DND-41 (cell line): ENCODE results near the gene PPP1CC.

Source experiments
- ATAC-seq: fragments of 200-7000 bp; cut with Tn5 transposase; 3 replicates; pipeline ENCODE4 v1.9.1; 2021; ENCODE audit warnings: low read depth; ENCODE audit not compliant: insufficient read depth
- DNase-seq: peaks from one replicate; pipeline ENCODE4 v3.0.0-alpha.2; 2020
- H2AFZ ChIP-seq: 2 replicates; pipeline ENCODE4 v1.6.0; 2012; ENCODE audit warnings: low read depth, low read length
- H3K27ac ChIP-seq: 2 replicates; pipeline ENCODE4 v1.5.1; 2012; ENCODE audit warnings: low read length, inconsistent platforms
- H3K27me3 ChIP-seq: fragments of 200-600 bp; sonication (generic); 2 replicates; pipeline ENCODE4 v1.6.0; 2012; ENCODE audit warnings: low read length, mild to moderate bottlenecking, inconsistent platforms; ENCODE audit not compliant: insufficient read depth, poor library complexity
- H3K36me3 ChIP-seq: 2 replicates; pipeline ENCODE4 v1.5.1; 2012; ENCODE audit warnings: low read length, inconsistent platforms; ENCODE audit not compliant: insufficient read depth
- H3K4me1 ChIP-seq: 2 replicates; pipeline ENCODE4 v1.5.1; 2012; ENCODE audit warnings: mild to moderate bottlenecking, low read length; ENCODE audit not compliant: insufficient read depth
- H3K4me2 ChIP-seq: 2 replicates; pipeline ENCODE4 v1.6.0; 2012; ENCODE audit warnings: mild to moderate bottlenecking, moderate library complexity, low read length, inconsistent platforms; ENCODE audit not compliant: insufficient read depth
- H3K4me3 ChIP-seq, 2 experiments: fragments of 200-600 bp in 1 of 2; shearing (Covaris generic) in 1 of 2; 2 replicates each; pipeline ENCODE4 v1.5.1; 2012 to 2016; ENCODE audit warnings: inconsistent platforms in 2 of 2, low read length in 2 of 2, mild to moderate bottlenecking in 2 of 2, low read depth in 1 of 2, moderate library complexity in 1 of 2
- H3K79me2 ChIP-seq: 2 replicates; pipeline ENCODE4 v1.6.0; 2012; ENCODE audit warnings: low read length, inconsistent platforms; ENCODE audit not compliant: insufficient read depth
- H3K9ac ChIP-seq: 2 replicates; pipeline ENCODE4 v1.6.0; 2012; ENCODE audit warnings: low read depth, mild to moderate bottlenecking, inconsistent platforms, low read length, moderate library complexity
- H3K9me3 ChIP-seq: 2 replicates; pipeline ENCODE4 v1.5.1; 2012; ENCODE audit warnings: low read length, moderate library complexity, mild to moderate bottlenecking, inconsistent platforms; ENCODE audit not compliant: insufficient read depth, severe bottlenecking
- H4K20me1 ChIP-seq: 2 replicates; pipeline ENCODE4 v1.6.0; 2012; ENCODE audit warnings: low read length; ENCODE audit not compliant: insufficient read depth
- CTCF ChIP-seq: IDR thresholded peaks from 2 replicates; pipeline ENCODE4 v1.5.1; 2012; ENCODE audit warnings: borderline replicate concordance, low read length, moderate library complexity, mild to moderate bottlenecking; ENCODE audit not compliant: poor library complexity, severe bottlenecking; ENCODE audit errors: extremely low read depth
- EZH2 ChIP-seq: IDR thresholded peaks from 3 replicates; pipeline ENCODE4 v1.6.1; 2012; ENCODE audit warnings: borderline replicate concordance, low read depth, mild to moderate bottlenecking, moderate library complexity, low read length, inconsistent platforms; ENCODE audit not compliant: severe bottlenecking

PPP1CC gene

GRCh38 chr12:110731479-110731878, 11.2 kb downstream of the PPP1CC start:
- Histone ChIP-seq H3K4me1 (peaks cover 6% of the 10 kb centered on the region; the same call in 1 of the 2 replicates), H3K36me3 (peaks cover 88% of the 10 kb centered on the region), H3K27ac (no peak overlapping the region), H2AFZ (no peak overlapping the region), H3K27me3 (no peaks in the 10 kb centered on the region), H3K9ac (no peak overlapping the region), H3K9me3 (no peaks in the 10 kb centered on the region), H3K4me2 (no peak overlapping the region), H4K20me1 (peaks cover 75% of the 10 kb centered on the region), H3K79me2 (peaks cover 98% of the 10 kb centered on the region), H3K4me3 (no peak overlapping the region)
- no peak for TF ChIP-seq CTCF
- TF ChIP-seq EZH2: no peak
- no peak for ATAC-seq
- no peak for DNase-seq

DNA sequence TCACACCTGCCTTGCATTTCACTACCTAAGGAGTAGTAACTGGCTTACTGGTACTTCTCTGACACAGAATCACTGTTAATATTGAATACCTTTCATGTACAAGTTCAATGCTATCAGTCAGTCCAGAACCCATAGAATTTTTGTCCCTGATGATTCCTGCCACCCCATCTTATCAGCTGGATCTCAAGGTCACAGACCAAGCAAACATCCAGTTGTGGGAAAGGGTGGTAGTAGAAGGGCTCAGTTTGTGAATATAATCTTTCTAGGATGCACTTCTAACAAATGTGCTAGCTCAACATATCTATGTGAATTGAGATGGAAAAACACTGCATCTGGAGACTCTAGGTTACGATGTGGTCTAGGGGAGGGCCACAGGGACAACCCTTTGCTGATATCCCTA, 14.1 kb downstream of the PPP1CC start:
- H3K4me1 ChIP-seq: no peaks in the 10 kb centered on the region
- no peak for DNase-seq
- H3K27me3 ChIP-seq: no peaks in the 10 kb centered on the region
- H3K9ac ChIP-seq: no peak overlapping the region
- H3K4me2 ChIP-seq: no peak overlapping the region
- H3K79me2 ChIP-seq: peaks cover 84% of the 10 kb centered on the region
- H3K4me3 ChIP-seq: no peak overlapping the region
- no peak overlapping the region for H2AFZ ChIP-seq
- no peak for TF ChIP-seq EZH2
- TF ChIP-seq CTCF: no peak
- H3K36me3 ChIP-seq: peaks cover 91% of the 10 kb centered on the region
- no peak for ATAC-seq
- peaks cover 68% of the 10 kb centered on the region for H4K20me1 ChIP-seq
- H3K9me3 ChIP-seq: no peaks in the 10 kb centered on the region
- H3K27ac ChIP-seq: no peak overlapping the region

DNA sequence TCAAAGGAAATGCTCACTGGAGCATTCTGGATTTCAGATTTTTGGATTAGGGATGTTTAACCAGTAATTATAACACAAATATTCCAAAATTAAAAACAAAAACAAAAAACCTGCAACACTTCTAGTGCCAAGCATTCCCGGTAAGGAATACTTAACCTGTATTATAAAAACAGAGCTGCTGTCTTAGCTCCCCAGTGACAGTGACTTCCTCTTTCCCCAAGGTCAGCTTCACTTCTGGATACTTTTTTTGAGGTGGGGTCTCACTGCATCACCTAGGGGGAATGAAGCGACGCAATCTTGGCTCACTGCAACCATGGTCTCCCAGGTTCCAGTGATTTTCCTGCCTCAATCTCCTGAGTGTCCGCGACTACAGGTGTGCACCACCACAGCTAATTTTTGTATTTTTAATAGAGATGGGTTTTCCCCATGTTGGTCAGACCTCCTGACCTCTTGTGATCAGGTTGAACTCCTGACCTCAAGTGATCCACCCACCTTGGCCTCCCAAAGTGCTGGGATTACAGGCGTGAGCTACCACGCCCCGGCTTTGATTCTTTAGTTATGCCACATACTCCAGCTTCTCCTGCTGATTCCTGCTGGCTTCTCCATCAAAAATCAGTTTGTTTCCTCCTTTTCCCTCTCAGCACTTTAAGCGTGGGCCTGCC, 15.9 kb downstream of the PPP1CC start:
- no peak overlapping the region for H3K27ac ChIP-seq
- DNase-seq (no peak), ATAC-seq (no peak)
- H3K4me1 ChIP-seq: no peaks in the 10 kb centered on the region
- H3K79me2 ChIP-seq: peaks cover 66% of the 10 kb centered on the region
- no peak overlapping the region for H3K9ac ChIP-seq
- H3K9me3 ChIP-seq: no peaks in the 10 kb centered on the region
- no peak overlapping the region for H3K4me3 ChIP-seq
- no peak overlapping the region for H3K4me2 ChIP-seq
- no peak overlapping the region for H2AFZ ChIP-seq
- no peak for TF ChIP-seq EZH2
- TF ChIP-seq CTCF: no peak
- H3K27me3 ChIP-seq: no peaks in the 10 kb centered on the region
- peaks cover 94% of the 10 kb centered on the region for H3K36me3 ChIP-seq
- H4K20me1 ChIP-seq: peaks cover 50% of the 10 kb centered on the region
